K562 (cell line): ENCODE data around the gene MOSPD3. TPM values are rescaled to one million over a fixed set of nuclear protein-coding genes. Genes with fewer than 3 reads are reported as not detected.

ENCODE experiments used
- ATAC-seq: fragments of 200-7000 bp; cut with Tn5 transposase; 3 replicates; pipeline ENCODE4 v1.9.1; 2020; ENCODE audit warnings: moderate library complexity
- BruUV-seq: library from RNA; stranded (reverse); fragments of 400-500 nt; replicated peaks from 2 replicates; lab custom pipeline; 2021; lab: Mats Ljungman, UMichigan
- CTCF ChIA-PET: fragments of 300-600 bp; formaldehyde crosslinking; extraction: SDS; loops from one replicate; lab custom pipeline; 2021; ENCODE audit warnings: low intra/inter-chr PET ratio; lab: Yijun Ruan, JAX
- POLR2A ChIA-PET: fragments of 300-600, 350-650 bp; sonication (Branson Sonifier 250); formaldehyde crosslinking; extraction: SDS; loops from one replicate; lab custom pipeline; 2021; ENCODE audit warnings: antibody characterized with exemption, inconsistent platforms; lab: Yijun Ruan, JAX
- DNase-seq, 4 experiments: peaks; one replicate each; pipeline versions ENCODE4 v3.0.0 to v3.0.0-alpha.2; 2011 to 2018; ENCODE audit warnings: low spot score in 3 of 4, mixed read lengths in 3 of 4; ENCODE audit errors: extremely low read depth in 1 of 4
- FAIRE-seq: peaks from 2 replicates; lab custom pipeline; 2011; peaks lifted over from hg19 to GRCh38; lab: Jason Lieb, UNC
- H2AFZ ChIP-seq: 2 replicates; pipeline ENCODE4 v1.6.0; 2011; ENCODE audit warnings: low read depth, low read length, control low read depth, inconsistent platforms
- H3K27ac ChIP-seq: fragments of 200-600 bp; 3 replicates; pipeline ENCODE4 v1.8.0; 2011; ENCODE audit warnings: low read depth, mild to moderate bottlenecking, control low read depth, inconsistent platforms, low read length, moderate library complexity, mixed read lengths; ENCODE audit errors: extremely low read depth
- H3K27me3 ChIP-seq, 2 experiments: fragments of 300-600 bp in 1 of 2; 2 replicates in 1 of 2; 3 replicates in 1 of 2; pipeline versions ENCODE4 v1.6.0 to v1.8.0; 2011; ENCODE audit warnings: inconsistent platforms in 2 of 2, low read length in 2 of 2, mild to moderate bottlenecking in 1 of 2, mixed read lengths in 1 of 2, moderate library complexity in 1 of 2; ENCODE audit not compliant: control insufficient read depth in 2 of 2, insufficient read depth in 2 of 2
- H3K36me3 ChIP-seq: fragments of 300-600 bp; 3 replicates; pipeline ENCODE4 v1.8.0; 2011; ENCODE audit warnings: mild to moderate bottlenecking, low read length, inconsistent platforms; ENCODE audit not compliant: control insufficient read depth, insufficient read depth
- H3K4me1 ChIP-seq, 2 experiments: fragments of 200-600 bp in 1 of 2; replicated peaks in 1 of 2; 2 replicates in 1 of 2; 3 replicates in 1 of 2; pipeline versions ENCODE4 v1.5.1 to v1.8.0; 2011; ENCODE audit warnings: inconsistent platforms in 2 of 2, low read length in 2 of 2, mild to moderate bottlenecking in 1 of 2, mixed read lengths in 1 of 2, moderate library complexity in 1 of 2; ENCODE audit not compliant: control insufficient read depth in 2 of 2, insufficient read depth in 2 of 2
- H3K4me2 ChIP-seq: 2 replicates; pipeline ENCODE4 v1.6.1; 2011; ENCODE audit warnings: low read length, control low read depth, inconsistent platforms, mixed read lengths; ENCODE audit not compliant: insufficient read depth
- H3K4me3 ChIP-seq: fragments of 200-600 bp; sonication (generic), shearing (Covaris generic); 2 replicates; pipeline ENCODE4 v1.5.1; 2016; ENCODE audit warnings: control low read depth, inconsistent platforms
- H3K79me2 ChIP-seq: fragments of 200-600 bp; 3 replicates; pipeline ENCODE4 v1.8.0; 2011; ENCODE audit warnings: low read length, inconsistent platforms; ENCODE audit not compliant: control insufficient read depth, insufficient read depth
- H3K9ac ChIP-seq, 2 experiments: 2 replicates each; pipeline versions ENCODE4 v1.6.0 to v1.6.1; 2011; ENCODE audit warnings: low read depth in 2 of 2, low read length in 2 of 2, control low read depth in 1 of 2, inconsistent platforms in 1 of 2, mild to moderate bottlenecking in 1 of 2, mixed read lengths in 1 of 2; ENCODE audit not compliant: insufficient read depth in 1 of 2
- H3K9me1 ChIP-seq: one replicate; pipeline ENCODE4 v1.6.0; 2011; ENCODE audit warnings: inconsistent platforms, mild to moderate bottlenecking, low read length, moderate library complexity; ENCODE audit not compliant: control insufficient read depth, insufficient read depth
- H3K9me3 ChIP-seq: replicated peaks from 2 replicates; pipeline ENCODE4 v1.5.1; 2011; ENCODE audit warnings: low read depth, low read length, inconsistent platforms; ENCODE audit not compliant: control insufficient read depth, insufficient read depth
- H4K20me1 ChIP-seq: replicated peaks from 2 replicates; pipeline ENCODE4 v1.6.1; 2011; ENCODE audit warnings: low read length, inconsistent platforms, mixed read lengths; ENCODE audit not compliant: control insufficient read depth, insufficient read depth
- ARID2 ChIP-seq: fragments of 450-650 bp; IDR thresholded peaks from 2 replicates; pipeline ENCODE4 v1.6.1; 2017; ENCODE audit warnings: antibody characterized with exemption, mild to moderate bottlenecking
- BACH1 ChIP-seq: fragments of 200-800 bp; sonication (Bioruptor generic); IDR thresholded peaks from 2 replicates; pipeline ENCODE4 v1.6.1; 2016; ENCODE audit warnings: missing genetic modification characterization, missing compliant biosample characterization
- BCOR ChIP-seq: fragments of 450-650 bp; IDR thresholded peaks from 2 replicates; pipeline ENCODE4 v1.6.1; 2016
- BMI1 ChIP-seq: fragments of 150-350 bp; IDR thresholded peaks from 2 replicates; pipeline ENCODE4 v1.6.1; 2014; ENCODE audit warnings: low read length
- CSDE1 ChIP-seq, 2 experiments: fragments of 450-650 bp; IDR thresholded peaks; 2 replicates each; pipeline ENCODE4 v1.6.1; 2016; ENCODE audit warnings: mild to moderate bottlenecking in 1 of 2
- EHMT2 ChIP-seq: fragments of 450-650 bp; IDR thresholded peaks from 2 replicates; pipeline ENCODE4 v1.6.1; 2018; ENCODE audit warnings: antibody characterized with exemption
- HDAC1 ChIP-seq, 2 experiments: fragments of 450-650 bp; IDR thresholded peaks; 2 replicates each; pipeline ENCODE4 v1.6.1; 2016 to 2017; ENCODE audit warnings: inconsistent platforms in 1 of 2, mild to moderate bottlenecking in 1 of 2, moderate library complexity in 1 of 2
- HDGF ChIP-seq: fragments of 450-650 bp; IDR thresholded peaks from 2 replicates; pipeline ENCODE4 v1.6.1; 2016
- HMGN3 ChIP-seq: IDR thresholded peaks from 2 replicates; pipeline ENCODE4 v1.6.1; 2011; ENCODE audit warnings: borderline replicate concordance, low read depth, mild to moderate bottlenecking, mixed read lengths, low read length; ENCODE audit not compliant: insufficient read length; ENCODE audit errors: extremely low read depth
- LARP7 ChIP-seq: fragments of 450-650 bp; IDR thresholded peaks from 2 replicates; pipeline ENCODE4 v1.6.1; 2016
- MCM3 ChIP-seq: fragments of 450-650 bp; IDR thresholded peaks from 2 replicates; pipeline ENCODE4 v1.6.1; 2016
- MCM7 ChIP-seq, 2 experiments: fragments of 450-650 bp; IDR thresholded peaks; 2 replicates each; pipeline ENCODE4 v1.6.1; 2016 to 2018
- MLLT1 ChIP-seq, 2 experiments: fragments of 450-650 bp; IDR thresholded peaks; 2 replicates each; pipeline ENCODE4 v1.6.1; 2016
- MYBL2 ChIP-seq, 2 experiments: fragments of 450-650 bp in 1 of 2; sonication (generic) in 1 of 2; formaldehyde crosslinking in 1 of 2; IDR thresholded peaks; 2 replicates each; pipeline versions ENCODE4 v1.6.1 to v1.8.1; 2017 to 2022; ENCODE audit warnings: borderline replicate concordance in 1 of 2, inconsistent platforms in 1 of 2, low read depth in 1 of 2, mild to moderate bottlenecking in 1 of 2, missing genetic modification reagents in 1 of 2, moderate library complexity in 1 of 2
- OTX1 ChIP-seq: fragments of 450-650 bp; formaldehyde crosslinking; IDR thresholded peaks from 2 replicates; pipeline ENCODE4 v1.4.0; 2022; ENCODE audit warnings: mild to moderate bottlenecking
- THRAP3 ChIP-seq: fragments of 450-650 bp; IDR thresholded peaks from 2 replicates; pipeline ENCODE4 v1.6.1; 2016; ENCODE audit warnings: mild to moderate bottlenecking, inconsistent platforms, borderline replicate concordance
- TSC22D4 ChIP-seq: fragments of 450-650 bp; IDR thresholded peaks from 2 replicates; pipeline ENCODE4 v1.6.1; 2016; ENCODE audit warnings: missing genetic modification characterization, missing biosample characterization, control low read depth
- ZNF583 ChIP-seq: fragments of 250-450 bp; sonication (Bioruptor Pico); IDR thresholded peaks from 2 replicates; pipeline ENCODE4 v1.4.0; 2020
- WGBS: fragments of 100-300 bp; shearing (Covaris generic); methylation state at CpG from one replicate; pipeline ENCODE4 v1.1.6; 2016; ENCODE audit warnings: low coverage, mixed read lengths; ENCODE audit not compliant: insufficient coverage; ENCODE audit errors: missing lambda C conversion rate; 5-methylcytosine and 5-hydroxymethylcytosine counted together
- in situ Hi-C: fragments of 300-500 bp; cut with MboI; formaldehyde crosslinking; loops from 4 replicates; pipeline ENCODE4 v1.15.0; 2018; ENCODE audit warnings: inconsistent platforms, mixed read lengths
- intact Hi-C: fragments of 100-400 bp; cut with micrococcal nuclease; formaldehyde crosslinking; loops from 2 replicates; pipeline ENCODE4 v1.14.2; 2022
- polyA plus RNA-seq, 8 experiments: library from polyadenylated mRNA; depleted of rRNA in 4 of 8; stranded (reverse) in 5 of 8; unstranded in 3 of 8; fragments of >200 nt; fragmentation: Nextera tagmentation in 2 of 8; fragmentation: Illumina TruSeq in 1 of 8; extraction: Ambion mirVana in 2 of 8; extraction: Trizol in 1 of 8; gene quantifications; 2 replicates each; pipeline versions ENCODE4 v1.2.1 to v1.2.3, GENCODE V29; 2011 to 2014; ENCODE audit warnings: inconsistent platforms in 1 of 8, missing spikeins in 1 of 8
- total RNA-seq, 7 experiments: library from RNA; depleted of rRNA in 6 of 7; stranded (reverse); fragments of >200 nt in 6 of 7; fragmentation: Illumina TruSeq in 2 of 7; extraction: Trizol in 2 of 7; gene quantifications; 2 replicates each; pipeline versions ENCODE4 v1.2.1 to v1.2.3, GENCODE V29; 2011 to 2021; ENCODE audit warnings: low replicate concordance in 1 of 7
- TF ChIP-seq, protein P1 (sequence below): fragments of 200-400 bp; formaldehyde crosslinking; IDR thresholded peaks from 2 replicates; pipeline ENCODE4 v1.6.1; 2017; ENCODE audit warnings: mild to moderate bottlenecking, low read depth, low read length, moderate library complexity

The MOSPD3 gene
- total and polyA plus RNA-seq, 9 of the 15 experiments (the other 6 are each of a cell fraction or from before 2014, with no cell fraction given) = 1.4 to 32.1 (median 7.3) TPM

- FAIRE-seq = peak; percentile 19
- no TSS peak for BruUV-seq
These were observed 37.7 kb downstream of the MOSPD3 start for GRCh38 chr7:100649826-100650565.

More at GRCh38 chr7:100649826-100650565, 37.7 kb downstream of the MOSPD3 start:
- Histone ChIP-seq H3K27ac (no peak overlapping the region), H3K36me3 (no peaks in the 10 kb centered on the region), H3K79me2 (no peaks in the 10 kb centered on the region), H3K9me1 (no peaks in the 10 kb centered on the region), H3K9ac (peak overlapping the region in 1 of 2 experiments; percentile 62; a peak in 2 of 4 replicates), H3K4me2 (no peak overlapping the region; the same call in 1 of the 2 replicates), H3K9me3 (no peaks in the 10 kb centered on the region), H2AFZ (no peak overlapping the region), H3K4me3 (no peak overlapping the region), H3K27me3 (peaks cover 4% of the 10 kb centered on the region in 2 experiments; a peak in 4 of 5 replicates), H3K4me1 (peaks cover 0 to 29% of the 10 kb centered on the region in 2 experiments; a peak in 3 of 5 replicates), H4K20me1 (no peaks in the 10 kb centered on the region)
- ChIA-PET POLR2A (interaction anchor here (0.6 kb wide), 1 partner anchor 31 kb away, joined by 3 read pairs; no protein-coding TSS in a partner anchor), CTCF (no interaction called here)
- DNase-seq (peak in 1 of 4 experiments; percentile 5), ATAC-seq (peak; percentile 41; the same call in 1 of the 3 replicates)
- intact Hi-C loops = no loop called here
- TF ChIP-seq ZNF583 (no peak), CSDE1 (IDR thresholded peaks at IDR 0.05) (0 out of 4 replicates have a peak, but pooled peaks of 1 of the 2 experiments have one; percentile 57), MYBL2 (IDR thresholded peaks at IDR 0.05; ENCODE audit: low read depth) (peak; percentile 15; the same call in 1 of the 2 replicates), MYBL2 (CRISPR knock-in tag; IDR thresholded peaks at IDR 0.05; ENCODE audit: borderline replicate concordance) (no peak), MCM7 (IDR thresholded peaks at IDR 0.05) (peak in 1 of 2 experiments; percentile 84; a peak in 1 of 4 replicates), HDAC1 (IDR thresholded peaks at IDR 0.05) (peak in 1 of 2 experiments; percentile 44; a peak in 1 of 4 replicates), HMGN3 (no peak), BACH1 (tag) (no peak), OTX1 (peak; percentile 73; the same call in 1 of the 2 replicates), BCOR (peak; percentile 38; the same call in 1 of the 2 replicates), BMI1 (no peak), MCM3 (peak; percentile 74; the same call in 1 of the 2 replicates), HDGF (peak; percentile 68; the same call in 1 of the 2 replicates), THRAP3 (0 out of 2 replicates have a peak, but pooled peaks have one; percentile 56), LARP7 (peak; percentile 49; the same call in 1 of the 2 replicates), ARID2 (no peak), MLLT1 (IDR thresholded peaks at IDR 0.05) (peak in 1 of 2 experiments; percentile 58; a peak in 1 of 4 replicates), TSC22D4 (tag) (peak; percentile 93), EHMT2 (0 out of 2 replicates have a peak, but pooled peaks have one; percentile 23)
- TF ChIP-seq, protein P1, sequence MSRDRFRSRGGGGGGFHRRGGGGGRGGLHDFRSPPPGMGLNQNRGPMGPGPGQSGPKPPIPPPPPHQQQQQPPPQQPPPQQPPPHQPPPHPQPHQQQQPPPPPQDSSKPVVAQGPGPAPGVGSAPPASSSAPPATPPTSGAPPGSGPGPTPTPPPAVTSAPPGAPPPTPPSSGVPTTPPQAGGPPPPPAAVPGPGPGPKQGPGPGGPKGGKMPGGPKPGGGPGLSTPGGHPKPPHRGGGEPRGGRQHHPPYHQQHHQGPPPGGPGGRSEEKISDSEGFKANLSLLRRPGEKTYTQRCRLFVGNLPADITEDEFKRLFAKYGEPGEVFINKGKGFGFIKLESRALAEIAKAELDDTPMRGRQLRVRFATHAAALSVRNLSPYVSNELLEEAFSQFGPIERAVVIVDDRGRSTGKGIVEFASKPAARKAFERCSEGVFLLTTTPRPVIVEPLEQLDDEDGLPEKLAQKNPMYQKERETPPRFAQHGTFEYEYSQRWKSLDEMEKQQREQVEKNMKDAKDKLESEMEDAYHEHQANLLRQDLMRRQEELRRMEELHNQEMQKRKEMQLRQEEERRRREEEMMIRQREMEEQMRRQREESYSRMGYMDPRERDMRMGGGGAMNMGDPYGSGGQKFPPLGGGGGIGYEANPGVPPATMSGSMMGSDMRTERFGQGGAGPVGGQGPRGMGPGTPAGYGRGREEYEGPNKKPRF = no peak
- in situ Hi-C loops = no loop called here
- WGBS = 47% methylated on average over 15 of the region's 15 CpGs
